IPS-11a (cell line): ENCODE results near the gene CPEB4.

Source experiments
- H3K4me3 ChIP-seq: one replicate; pipeline ENCODE4 v1.5.1; 2013; ENCODE audit warnings: low read depth, low read length, control low read depth

The CPEB4 gene

GRCh38 chr5:173941102-173941501 lies 53.0 kb downstream of the CPEB4 start:
- no peak overlapping the region for H3K4me3 ChIP-seq

GRCh38 chr5:173941758-173942401 lies 53.7 kb downstream of the CPEB4 start:
- H3K4me3 ChIP-seq, result no peak overlapping the region

GRCh38 chr5:173944511-173944910 lies 56.4 kb downstream of the CPEB4 start:
- H3K4me3 ChIP-seq, result no peak overlapping the region

GRCh38 chr5:173945160-173945559 lies 57.0 kb downstream of the CPEB4 start:
- no peak overlapping the region for H3K4me3 ChIP-seq

GRCh38 chr5:173946323-173946722 lies 58.2 kb downstream of the CPEB4 start:
- no peak overlapping the region for H3K4me3 ChIP-seq

GRCh38 chr5:173950829-173951228 lies 62.7 kb downstream of the CPEB4 start:
- no peak overlapping the region for H3K4me3 ChIP-seq

GRCh38 chr5:173953528-173954090 lies 65.5 kb downstream of the CPEB4 start:
- no peak overlapping the region for H3K4me3 ChIP-seq

- H3K4me3 ChIP-seq, result no peak overlapping the region
Observed at GRCh38 chr5:173954671-173955521, 66.7 kb downstream of the CPEB4 start.

GRCh38 chr5:173960986-173961385 lies 72.8 kb downstream of the CPEB4 start:
- H3K4me3 ChIP-seq, result no peak overlapping the region

- no peak overlapping the region for H3K4me3 ChIP-seq
Observed at GRCh38 chr5:173961418-173961817, 73.3 kb downstream of the CPEB4 start.

GRCh38 chr5:173962436-173962972 lies 74.4 kb downstream of the CPEB4 start:
- no peak overlapping the region for H3K4me3 ChIP-seq

GRCh38 chr5:173963182-173963838 lies 75.2 kb downstream of the CPEB4 start:
- H3K4me3 ChIP-seq, result no peak overlapping the region

GRCh38 chr5:173963867-173964441 lies 75.8 kb downstream of the CPEB4 start:
- H3K4me3 ChIP-seq, result no peak overlapping the region

- H3K4me3 ChIP-seq, result no peak overlapping the region
Observed at GRCh38 chr5:173964506-173964905, 76.4 kb downstream of the CPEB4 start.

- H3K4me3 ChIP-seq, result no peak overlapping the region
Observed at GRCh38 chr5:173967241-173967640, 79.1 kb downstream of the CPEB4 start.

GRCh38 chr5:173968154-173968797 lies 80.1 kb downstream of the CPEB4 start:
- H3K4me3 ChIP-seq, result no peak overlapping the region

- no peak overlapping the region for H3K4me3 ChIP-seq
Observed at GRCh38 chr5:173969167-173970049, 81.3 kb downstream of the CPEB4 start.

- no peak overlapping the region for H3K4me3 ChIP-seq
Observed at GRCh38 chr5:173970878-173971650, 82.9 kb downstream of the CPEB4 start.
